Measurements from ENCODE around the gene FSTL5.

The FSTL5 gene

GRCh38 chr4:161457906-161458305 lies 705.9 kb downstream of the FSTL5 start:
- TF ChIP-seq FOXM1 (IDR thresholded peaks at IDR 0.05; ENCODE audit: borderline replicate concordance, low read depth) = no peak
- no peak for TF ChIP-seq TEAD4 (IDR thresholded peaks at IDR 0.05)
- TF ChIP-seq REST (IDR thresholded peaks at IDR 0.05; ENCODE audit: low read depth) = no peak

- TF ChIP-seq RAD21 (IDR thresholded peaks at IDR 0.05; ENCODE audit: low read depth) = no peak
- no peak for TF ChIP-seq EP300 (IDR thresholded peaks at IDR 0.05; ENCODE audit: borderline replicate concordance)
- no peak for TF ChIP-seq TAF1 (IDR thresholded peaks at IDR 0.05; ENCODE audit: low read depth)
- no peak for TF ChIP-seq CREB1 (IDR thresholded peaks at IDR 0.05; ENCODE audit: low read depth)
- no peak for TF ChIP-seq FOXM1 (IDR thresholded peaks at IDR 0.05; ENCODE audit: borderline replicate concordance, low read depth)
Measured at GRCh38 chr4:161457311-161457710, 706.5 kb downstream of the FSTL5 start.

- no peak for TF ChIP-seq REST (IDR thresholded peaks at IDR 0.05; ENCODE audit: low read depth)
- no peak for TF ChIP-seq CREB1 (IDR thresholded peaks at IDR 0.05; ENCODE audit: low read depth)
- no peak for TF ChIP-seq EP300 (IDR thresholded peaks at IDR 0.05; ENCODE audit: borderline replicate concordance)
- no peak for TF ChIP-seq ZBTB7A (IDR thresholded peaks at IDR 0.05; ENCODE audit: low read depth)
- no peak for TF ChIP-seq FOXM1 (IDR thresholded peaks at IDR 0.05; ENCODE audit: borderline replicate concordance, low read depth)
- no peak for TF ChIP-seq CEBPB (IDR thresholded peaks at IDR 0.05)
- no peak for TF ChIP-seq RAD21 (IDR thresholded peaks at IDR 0.05; ENCODE audit: low read depth)
- TF ChIP-seq NFIC (IDR thresholded peaks at IDR 0.05) = no peak
- no peak for TF ChIP-seq TAF1 (IDR thresholded peaks at IDR 0.05; ENCODE audit: low read depth)
- no peak for TF ChIP-seq USF1 (IDR thresholded peaks at IDR 0.05)
Measured at GRCh38 chr4:161454860-161455259, 708.9 kb downstream of the FSTL5 start.

- TF ChIP-seq TAF1 (IDR thresholded peaks at IDR 0.05; ENCODE audit: low read depth) = no peak
- no peak for TF ChIP-seq RAD21 (IDR thresholded peaks at IDR 0.05; ENCODE audit: low read depth)
- TF ChIP-seq TEAD4 (IDR thresholded peaks at IDR 0.05) = no peak
- TF ChIP-seq CEBPB (IDR thresholded peaks at IDR 0.05) = no peak
- TF ChIP-seq USF1 (IDR thresholded peaks at IDR 0.05) = no peak
- no peak for TF ChIP-seq ZBTB7A (IDR thresholded peaks at IDR 0.05; ENCODE audit: low read depth)
Measured at GRCh38 chr4:161448550-161449180, 715.1 kb downstream of the FSTL5 start.

- TF ChIP-seq TCF12 (IDR thresholded peaks at IDR 0.05; ENCODE audit: low read depth) = no peak
- no peak for TF ChIP-seq NFIC (IDR thresholded peaks at IDR 0.05)
- no peak for TF ChIP-seq USF1 (IDR thresholded peaks at IDR 0.05)
- TF ChIP-seq EP300 (IDR thresholded peaks at IDR 0.05; ENCODE audit: borderline replicate concordance) = no peak
- no peak for TF ChIP-seq CREB1 (IDR thresholded peaks at IDR 0.05; ENCODE audit: low read depth)
- TF ChIP-seq TEAD4 (IDR thresholded peaks at IDR 0.05) = no peak
- no peak for TF ChIP-seq ZBTB7A (IDR thresholded peaks at IDR 0.05; ENCODE audit: low read depth)
- TF ChIP-seq FOXM1 (IDR thresholded peaks at IDR 0.05; ENCODE audit: borderline replicate concordance, low read depth) = no peak
- TF ChIP-seq CEBPB (IDR thresholded peaks at IDR 0.05) = no peak
- TF ChIP-seq REST (IDR thresholded peaks at IDR 0.05; ENCODE audit: low read depth) = no peak
- TF ChIP-seq EGR1 (IDR thresholded peaks at IDR 0.05) = no peak
Measured at GRCh38 chr4:161444626-161445025, 719.2 kb downstream of the FSTL5 start.

Data from Ishikawa (cell line).